SK-N-SH (cell line): ENCODE measurements around the gene MPDU1. TPM values are rescaled to one million over a fixed set of nuclear protein-coding genes. Genes with fewer than 3 reads are reported as not detected.

Experiments
- CTCF ChIA-PET: fragments of 300-600, 350-600 bp; formaldehyde crosslinking; extraction: SDS; loops from one replicate; lab custom pipeline; 2021; lab: Yijun Ruan, JAX
- POLR2A ChIA-PET: fragments of 350-600 bp; sonication (Branson Sonifier 250); formaldehyde crosslinking; extraction: SDS; loops from one replicate; lab custom pipeline; 2020; ENCODE audit warnings: antibody characterized with exemption, inconsistent platforms; lab: Yijun Ruan, JAX
- DNase-seq: peaks from one replicate; pipeline ENCODE4 v3.0.0; 2012
- H2AFZ ChIP-seq: fragments of 200-600 bp; sonication (generic); 2 replicates; pipeline ENCODE4 v1.8.1; 2016; ENCODE audit warnings: antibody characterized with exemption, mild to moderate bottlenecking, low read depth
- H3F3A ChIP-seq: fragments of 200-600 bp; sonication (generic); replicated peaks from 2 replicates; pipeline ENCODE3; 2016; ENCODE audit warnings: antibody characterized with exemption, mild to moderate bottlenecking; ENCODE audit not compliant: insufficient read depth
- H3K27ac ChIP-seq, 2 experiments: fragments of 200-500 bp in 1 of 2; fragments of 200-600 bp in 1 of 2; sonication (Bioruptor generic) in 1 of 2; sonication (generic), shearing (Covaris generic) in 1 of 2; 2 replicates each; pipeline versions ENCODE4 v1.5.1 to v1.6.1; 2014 to 2016; ENCODE audit warnings: low read depth in 2 of 2, inconsistent platforms in 1 of 2, low read length in 1 of 2, mild to moderate bottlenecking in 1 of 2, mixed read lengths in 1 of 2
- H3K27me3 ChIP-seq: fragments of 200-600 bp; sonication (generic), shearing (Covaris generic); 2 replicates; pipeline ENCODE4 v1.6.1; 2016; ENCODE audit warnings: mixed run types; ENCODE audit not compliant: insufficient read depth
- H3K36me3 ChIP-seq, 2 experiments: fragments of 200-500 bp in 1 of 2; fragments of 200-600 bp in 1 of 2; sonication (Bioruptor generic) in 1 of 2; sonication (generic) in 1 of 2; replicated peaks in 1 of 2; 2 replicates each; pipeline versions ENCODE3 to v1.5.1; 2014 to 2016; ENCODE audit warnings: low read length in 1 of 2, mild to moderate bottlenecking in 1 of 2; ENCODE audit not compliant: insufficient read depth in 2 of 2, control insufficient read depth in 1 of 2
- H3K4me1 ChIP-seq, 2 experiments: fragments of 200-500 bp in 1 of 2; fragments of 200-600 bp in 1 of 2; sonication (Bioruptor generic) in 1 of 2; sonication (generic), shearing (Covaris generic) in 1 of 2; 2 replicates each; pipeline versions ENCODE4 v1.5.1 to v1.6.1; 2014 to 2016; ENCODE audit warnings: low read depth in 1 of 2, low read length in 1 of 2, mixed run types in 1 of 2; ENCODE audit not compliant: insufficient read depth in 2 of 2, control insufficient read depth in 1 of 2
- H3K4me2 ChIP-seq: fragments of 200-600 bp; sonication (generic), shearing (Covaris generic); 2 replicates; pipeline ENCODE4 v1.6.1; 2017; ENCODE audit warnings: mixed run types
- H3K4me3 ChIP-seq, 2 experiments: fragments of 200-500 bp in 1 of 2; fragments of 200-600 bp in 1 of 2; sonication (Bioruptor generic) in 1 of 2; sonication (generic), shearing (Covaris generic) in 1 of 2; 2 replicates each; pipeline versions ENCODE4 v1.5.1 to v1.8.1; 2014 to 2016; ENCODE audit warnings: low read depth in 2 of 2, inconsistent platforms in 1 of 2, low read length in 1 of 2, mild to moderate bottlenecking in 1 of 2, mixed read lengths in 1 of 2, moderate library complexity in 1 of 2
- H3K79me2 ChIP-seq: fragments of 200-600 bp; sonication (generic); 2 replicates; pipeline ENCODE4 v1.8.1; 2017; ENCODE audit warnings: mild to moderate bottlenecking; ENCODE audit not compliant: insufficient read depth
- H3K9ac ChIP-seq: fragments of 200-600 bp; sonication (generic); 2 replicates; pipeline ENCODE4 v1.6.1; 2017; ENCODE audit warnings: mixed run types
- H3K9me2 ChIP-seq: fragments of 200-600 bp; sonication (generic); 2 replicates; pipeline ENCODE4 v1.6.1; 2017; ENCODE audit warnings: mixed run types
- H3K9me3 ChIP-seq: fragments of 200-600 bp; sonication (generic); 2 replicates; pipeline ENCODE4 v1.6.1; 2017; ENCODE audit warnings: mixed run types, mild to moderate bottlenecking, moderate library complexity
- H4K20me1 ChIP-seq: fragments of 200-600 bp; sonication (generic); 2 replicates; pipeline ENCODE4 v1.6.1; 2017; ENCODE audit warnings: mild to moderate bottlenecking, mixed run types; ENCODE audit not compliant: insufficient read depth
- CHD2 ChIP-seq: fragments of 150-350 bp; IDR thresholded peaks from 2 replicates; pipeline ENCODE4 v1.6.1; 2018; ENCODE audit warnings: low read length; ENCODE audit not compliant: partially characterized antibody
- ELF1 ChIP-seq: IDR thresholded peaks from 2 replicates; pipeline ENCODE4 v1.4.0; 2012
- EP300 ChIP-seq, 2 experiments: IDR thresholded peaks; 2 replicates each; pipeline versions ENCODE4 v1.4.0 to v1.6.1; 2012; ENCODE audit warnings: borderline replicate concordance in 1 of 2, low read depth in 1 of 2, low read length in 1 of 2
- EZH2phosphoT487 ChIP-seq: fragments of 200-600 bp; sonication (generic); IDR thresholded peaks from 2 replicates; pipeline ENCODE4 v1.6.1; 2017; ENCODE audit warnings: low read depth, mixed run types, mild to moderate bottlenecking, antibody characterized with exemption, moderate library complexity, borderline replicate concordance
- FOSL2 ChIP-seq: IDR thresholded peaks from 2 replicates; pipeline ENCODE4 v1.4.0; 2012; ENCODE audit warnings: low read depth, mild to moderate bottlenecking, moderate library complexity, borderline replicate concordance
- FOXJ3 ChIP-seq: sonication (generic); formaldehyde crosslinking; IDR thresholded peaks from 2 replicates; pipeline ENCODE4 v1.5.1; 2020; ENCODE audit warnings: mild to moderate bottlenecking, missing genetic modification reagents
- FOXM1 ChIP-seq: IDR thresholded peaks from 2 replicates; pipeline ENCODE4 v1.4.0; 2012; ENCODE audit warnings: low read depth, mild to moderate bottlenecking
- GABPA ChIP-seq: IDR thresholded peaks from 2 replicates; pipeline ENCODE4 v1.4.0; 2012; ENCODE audit warnings: low read depth, mild to moderate bottlenecking
- GATA2 ChIP-seq: sonication (generic); formaldehyde crosslinking; IDR thresholded peaks from 2 replicates; pipeline ENCODE4 v1.5.0; 2020; ENCODE audit warnings: mild to moderate bottlenecking, missing genetic modification reagents
- MXI1 ChIP-seq: IDR thresholded peaks from 2 replicates; pipeline ENCODE4 v1.6.1; 2012; ENCODE audit warnings: mild to moderate bottlenecking, low read depth, low read length, improper control_type of control experiment
- NFIC ChIP-seq: IDR thresholded peaks from 2 replicates; pipeline ENCODE4 v1.4.0; 2012; ENCODE audit warnings: borderline replicate concordance
- NRF1 ChIP-seq: IDR thresholded peaks from 2 replicates; pipeline ENCODE4 v1.6.1; 2012; ENCODE audit warnings: low read depth, mild to moderate bottlenecking, low read length
- POLR2AphosphoS5 ChIP-seq: IDR thresholded peaks from 2 replicates; pipeline ENCODE4 v1.6.1; 2012; ENCODE audit warnings: low read depth, low read length
- RCOR1 ChIP-seq: fragments of 150-350 bp; IDR thresholded peaks from 2 replicates; pipeline ENCODE4 v1.6.1; 2017; ENCODE audit warnings: antibody characterized with exemption, low read length
- RFX5 ChIP-seq: IDR thresholded peaks from 2 replicates; pipeline ENCODE4 v1.6.1; 2012; ENCODE audit warnings: mild to moderate bottlenecking, improper control_type of control experiment, low read length
- SIN3A ChIP-seq: IDR thresholded peaks from 2 replicates; pipeline ENCODE4 v1.6.1; 2012; ENCODE audit warnings: low read depth, mild to moderate bottlenecking, low read length, moderate library complexity, borderline replicate concordance
- TAF1 ChIP-seq: IDR thresholded peaks from 2 replicates; pipeline ENCODE4 v1.6.1; 2012; ENCODE audit warnings: low read depth, mild to moderate bottlenecking, low read length, moderate library complexity, borderline replicate concordance
- TCF12 ChIP-seq: IDR thresholded peaks from 2 replicates; pipeline ENCODE4 v1.4.0; 2012
- WGBS: methylation state at CpG from one replicate; pipeline ENCODE4 v1.1.6; 2017; ENCODE audit warnings: low lambda C conversion rate; 5-methylcytosine and 5-hydroxymethylcytosine counted together
- polyA plus RNA-seq, 3 experiments: library from polyadenylated mRNA; depleted of rRNA; stranded (reverse); fragments of >200 nt; gene quantifications; 2 replicates each; pipeline ENCODE4 v1.2.3, GENCODE V29; 2012
- TF ChIP-seq, protein P1 (sequence below): IDR thresholded peaks from 2 replicates; pipeline ENCODE4 v1.6.1; 2012; ENCODE audit warnings: mild to moderate bottlenecking, low read depth, low read length, moderate library complexity
- TF ChIP-seq, protein P2 (sequence below): fragments of 150-350 bp; IDR thresholded peaks from 2 replicates; pipeline ENCODE4 v1.6.1; 2017; ENCODE audit warnings: antibody characterized with exemption, low read length, low read depth, borderline replicate concordance
- TF ChIP-seq, protein P3 (sequence below): IDR thresholded peaks from 2 replicates; pipeline ENCODE4; 2012
- TF ChIP-seq, protein P4 (sequence below): IDR thresholded peaks from 2 replicates; pipeline ENCODE4 v1.4.0; 2012; ENCODE audit warnings: low read depth, borderline replicate concordance
- TF ChIP-seq, protein P5 (sequence below): IDR thresholded peaks from 2 replicates; pipeline ENCODE4 v1.4.0; 2012; ENCODE audit warnings: low read depth, borderline replicate concordance

Gene MPDU1
- polyA plus RNA-seq, 1 of the 3 experiments (the other 2 are of a cell fraction), result 126 TPM

DNA sequence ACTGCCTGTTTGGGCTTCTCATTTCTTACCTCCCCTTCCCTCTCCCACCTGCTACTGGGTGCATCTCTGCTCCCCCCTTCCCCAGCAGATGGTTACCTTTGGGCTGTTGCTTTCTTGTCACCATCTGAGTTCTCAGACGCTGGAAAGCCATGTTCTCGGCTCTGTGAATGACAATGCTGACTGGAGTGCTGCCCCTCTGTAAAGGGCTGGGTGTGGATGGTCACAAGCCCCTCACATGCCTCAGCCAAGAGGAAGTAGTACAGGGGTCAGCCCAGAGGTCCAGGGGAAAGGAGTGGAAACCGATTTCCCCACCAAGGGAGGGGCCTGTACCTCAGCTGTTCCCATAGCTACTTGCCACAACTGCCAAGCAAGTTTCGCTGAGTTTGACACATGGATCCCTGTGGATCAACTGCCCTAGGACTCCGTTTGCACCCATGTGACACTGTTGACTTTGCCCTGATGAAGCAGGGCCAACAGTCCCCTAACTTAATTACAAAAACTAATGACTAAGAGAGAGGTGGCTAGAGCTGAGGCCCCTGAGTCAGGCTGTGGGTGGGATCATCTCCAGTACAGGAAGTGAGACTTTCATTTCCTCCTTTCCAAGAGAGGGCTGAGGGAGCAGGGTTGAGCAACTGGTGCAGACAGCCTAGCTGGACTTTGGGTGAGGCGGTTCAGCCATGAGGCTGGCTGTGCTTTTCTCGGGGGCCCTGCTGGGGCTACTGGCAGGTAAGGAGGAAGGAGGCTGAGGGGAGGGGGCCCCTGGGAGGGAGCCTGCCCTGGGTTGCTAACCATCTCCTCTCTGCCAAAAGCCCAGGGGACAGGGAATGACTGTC is 4.4 kb upstream of the MPDU1 start, which contains the start of gene CD68:
TSS of gene CD68 (plus strand) at position 638 of the 833 bp plus-strand sequence. CDS start at position 678, 40 bp downstream.
- no peak within 1 kb of the TSS for H2AFZ ChIP-seq
- POLR2A ChIA-PET, result interaction anchor here (0.6 to 2.4 kb wide), 4 partner anchors 8 to 62 kb away, joined by 3 to 5 read pairs (median 3); partner anchors contain the start of gene FXR2
- TF ChIP-seq TAF1 (peak; percentile 54; the same call in 1 of the 2 replicates), CHD2 (peak; percentile 63), ELF1 (peak; percentile 47; the same call in 1 of the 2 replicates), RCOR1 (no peak), FOSL2 (peak; percentile 71; the same call in 1 of the 2 replicates), NRF1 (no peak), TCF12 (peak; percentile 26; the same call in 1 of the 2 replicates), SIN3A (peak; percentile 99), EZH2phosphoT487 (no peak), NFIC (peak; percentile 31; the same call in 1 of the 2 replicates), EP300 (IDR thresholded peaks at IDR 0.05; ENCODE audit: borderline replicate concordance in 1 of 2, low read depth in 1 of 2, low read length in 1 of 2) (peak in 1 of 2 experiments; percentile 18; a peak in 1 of 4 replicates), FOXJ3 (CRISPR knock-in tag) (no peak), POLR2AphosphoS5 (peak; percentile 96), MXI1 (peak; percentile 61; the same call in 1 of the 2 replicates), GABPA (peak; percentile 66), GATA2 (CRISPR knock-in tag) (no peak), RFX5 (no peak), FOXM1 (no peak)
- TF ChIP-seq, protein P1, sequence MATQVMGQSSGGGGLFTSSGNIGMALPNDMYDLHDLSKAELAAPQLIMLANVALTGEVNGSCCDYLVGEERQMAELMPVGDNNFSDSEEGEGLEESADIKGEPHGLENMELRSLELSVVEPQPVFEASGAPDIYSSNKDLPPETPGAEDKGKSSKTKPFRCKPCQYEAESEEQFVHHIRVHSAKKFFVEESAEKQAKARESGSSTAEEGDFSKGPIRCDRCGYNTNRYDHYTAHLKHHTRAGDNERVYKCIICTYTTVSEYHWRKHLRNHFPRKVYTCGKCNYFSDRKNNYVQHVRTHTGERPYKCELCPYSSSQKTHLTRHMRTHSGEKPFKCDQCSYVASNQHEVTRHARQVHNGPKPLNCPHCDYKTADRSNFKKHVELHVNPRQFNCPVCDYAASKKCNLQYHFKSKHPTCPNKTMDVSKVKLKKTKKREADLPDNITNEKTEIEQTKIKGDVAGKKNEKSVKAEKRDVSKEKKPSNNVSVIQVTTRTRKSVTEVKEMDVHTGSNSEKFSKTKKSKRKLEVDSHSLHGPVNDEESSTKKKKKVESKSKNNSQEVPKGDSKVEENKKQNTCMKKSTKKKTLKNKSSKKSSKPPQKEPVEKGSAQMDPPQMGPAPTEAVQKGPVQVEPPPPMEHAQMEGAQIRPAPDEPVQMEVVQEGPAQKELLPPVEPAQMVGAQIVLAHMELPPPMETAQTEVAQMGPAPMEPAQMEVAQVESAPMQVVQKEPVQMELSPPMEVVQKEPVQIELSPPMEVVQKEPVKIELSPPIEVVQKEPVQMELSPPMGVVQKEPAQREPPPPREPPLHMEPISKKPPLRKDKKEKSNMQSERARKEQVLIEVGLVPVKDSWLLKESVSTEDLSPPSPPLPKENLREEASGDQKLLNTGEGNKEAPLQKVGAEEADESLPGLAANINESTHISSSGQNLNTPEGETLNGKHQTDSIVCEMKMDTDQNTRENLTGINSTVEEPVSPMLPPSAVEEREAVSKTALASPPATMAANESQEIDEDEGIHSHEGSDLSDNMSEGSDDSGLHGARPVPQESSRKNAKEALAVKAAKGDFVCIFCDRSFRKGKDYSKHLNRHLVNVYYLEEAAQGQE, result peak; percentile 39; the same call in 1 of the 2 replicates
- TF ChIP-seq, protein P2, sequence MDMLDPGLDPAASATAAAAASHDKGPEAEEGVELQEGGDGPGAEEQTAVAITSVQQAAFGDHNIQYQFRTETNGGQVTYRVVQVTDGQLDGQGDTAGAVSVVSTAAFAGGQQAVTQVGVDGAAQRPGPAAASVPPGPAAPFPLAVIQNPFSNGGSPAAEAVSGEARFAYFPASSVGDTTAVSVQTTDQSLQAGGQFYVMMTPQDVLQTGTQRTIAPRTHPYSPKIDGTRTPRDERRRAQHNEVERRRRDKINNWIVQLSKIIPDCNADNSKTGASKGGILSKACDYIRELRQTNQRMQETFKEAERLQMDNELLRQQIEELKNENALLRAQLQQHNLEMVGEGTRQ, result no peak
- TF ChIP-seq, protein P3, sequence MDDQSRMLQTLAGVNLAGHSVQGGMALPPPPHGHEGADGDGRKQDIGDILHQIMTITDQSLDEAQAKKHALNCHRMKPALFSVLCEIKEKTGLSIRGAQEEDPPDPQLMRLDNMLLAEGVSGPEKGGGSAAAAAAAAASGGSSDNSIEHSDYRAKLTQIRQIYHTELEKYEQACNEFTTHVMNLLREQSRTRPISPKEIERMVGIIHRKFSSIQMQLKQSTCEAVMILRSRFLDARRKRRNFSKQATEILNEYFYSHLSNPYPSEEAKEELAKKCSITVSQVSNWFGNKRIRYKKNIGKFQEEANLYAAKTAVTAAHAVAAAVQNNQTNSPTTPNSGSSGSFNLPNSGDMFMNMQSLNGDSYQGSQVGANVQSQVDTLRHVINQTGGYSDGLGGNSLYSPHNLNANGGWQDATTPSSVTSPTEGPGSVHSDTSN, result peak; percentile 66
- TF ChIP-seq, protein P4, sequence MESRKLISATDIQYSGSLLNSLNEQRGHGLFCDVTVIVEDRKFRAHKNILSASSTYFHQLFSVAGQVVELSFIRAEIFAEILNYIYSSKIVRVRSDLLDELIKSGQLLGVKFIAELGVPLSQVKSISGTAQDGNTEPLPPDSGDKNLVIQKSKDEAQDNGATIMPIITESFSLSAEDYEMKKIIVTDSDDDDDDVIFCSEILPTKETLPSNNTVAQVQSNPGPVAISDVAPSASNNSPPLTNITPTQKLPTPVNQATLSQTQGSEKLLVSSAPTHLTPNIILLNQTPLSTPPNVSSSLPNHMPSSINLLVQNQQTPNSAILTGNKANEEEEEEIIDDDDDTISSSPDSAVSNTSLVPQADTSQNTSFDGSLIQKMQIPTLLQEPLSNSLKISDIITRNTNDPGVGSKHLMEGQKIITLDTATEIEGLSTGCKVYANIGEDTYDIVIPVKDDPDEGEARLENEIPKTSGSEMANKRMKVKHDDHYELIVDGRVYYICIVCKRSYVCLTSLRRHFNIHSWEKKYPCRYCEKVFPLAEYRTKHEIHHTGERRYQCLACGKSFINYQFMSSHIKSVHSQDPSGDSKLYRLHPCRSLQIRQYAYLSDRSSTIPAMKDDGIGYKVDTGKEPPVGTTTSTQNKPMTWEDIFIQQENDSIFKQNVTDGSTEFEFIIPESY, result peak; percentile 64
- TF ChIP-seq, protein P5, sequence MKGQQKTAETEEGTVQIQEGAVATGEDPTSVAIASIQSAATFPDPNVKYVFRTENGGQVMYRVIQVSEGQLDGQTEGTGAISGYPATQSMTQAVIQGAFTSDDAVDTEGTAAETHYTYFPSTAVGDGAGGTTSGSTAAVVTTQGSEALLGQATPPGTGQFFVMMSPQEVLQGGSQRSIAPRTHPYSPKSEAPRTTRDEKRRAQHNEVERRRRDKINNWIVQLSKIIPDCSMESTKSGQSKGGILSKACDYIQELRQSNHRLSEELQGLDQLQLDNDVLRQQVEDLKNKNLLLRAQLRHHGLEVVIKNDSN, result no peak

More for the DNA sequence above, 4.4 kb upstream of the MPDU1 start, which contains the start of gene CD68:
- H3K9ac ChIP-seq, result peak within 1 kb of the TSS; percentile 45; the same call in 1 of the 2 replicates
- H3K27me3 ChIP-seq, result no peaks in the 10 kb centered on the region
- CTCF ChIA-PET, result interaction anchor here (1.2 to 2.5 kb wide), 3 partner anchors 10 to 109 kb away, joined by 3 to 18 read pairs (median 10); partner anchors contain the start of genes SOX15, TP53 and WRAP53
- H3K4me1 ChIP-seq, result peaks cover 37 to 39% of the 10 kb centered on the region in 2 experiments
- 22% methylated on average over 7 of the region's 7 CpGs for WGBS
- H3K4me3 ChIP-seq, result peak within 1 kb of the TSS in 1 of 2 experiments; percentile 2; a peak in 1 of 4 replicates
- peaks cover 56% of the 10 kb centered on the region for H3F3A ChIP-seq
- peak within 1 kb of the TSS; percentile 12 to 79 for H3K27ac ChIP-seq
- peak; percentile 58 for DNase-seq
- H3K9me2 ChIP-seq, result no peaks in the 10 kb centered on the region
- peaks cover 48% of the 10 kb centered on the region in 2 experiments for H3K36me3 ChIP-seq
- peak within 1 kb of the TSS; percentile 23; the same call in 1 of the 2 replicates for H3K4me2 ChIP-seq
- peaks cover 72% of the 10 kb centered on the region for H3K79me2 ChIP-seq
- no peaks in the 10 kb centered on the region for H3K9me3 ChIP-seq
- peaks cover 49% of the 10 kb centered on the region for H4K20me1 ChIP-seq
